ENCODE results near the gene NPDC1.

The NPDC1 gene

DNA sequence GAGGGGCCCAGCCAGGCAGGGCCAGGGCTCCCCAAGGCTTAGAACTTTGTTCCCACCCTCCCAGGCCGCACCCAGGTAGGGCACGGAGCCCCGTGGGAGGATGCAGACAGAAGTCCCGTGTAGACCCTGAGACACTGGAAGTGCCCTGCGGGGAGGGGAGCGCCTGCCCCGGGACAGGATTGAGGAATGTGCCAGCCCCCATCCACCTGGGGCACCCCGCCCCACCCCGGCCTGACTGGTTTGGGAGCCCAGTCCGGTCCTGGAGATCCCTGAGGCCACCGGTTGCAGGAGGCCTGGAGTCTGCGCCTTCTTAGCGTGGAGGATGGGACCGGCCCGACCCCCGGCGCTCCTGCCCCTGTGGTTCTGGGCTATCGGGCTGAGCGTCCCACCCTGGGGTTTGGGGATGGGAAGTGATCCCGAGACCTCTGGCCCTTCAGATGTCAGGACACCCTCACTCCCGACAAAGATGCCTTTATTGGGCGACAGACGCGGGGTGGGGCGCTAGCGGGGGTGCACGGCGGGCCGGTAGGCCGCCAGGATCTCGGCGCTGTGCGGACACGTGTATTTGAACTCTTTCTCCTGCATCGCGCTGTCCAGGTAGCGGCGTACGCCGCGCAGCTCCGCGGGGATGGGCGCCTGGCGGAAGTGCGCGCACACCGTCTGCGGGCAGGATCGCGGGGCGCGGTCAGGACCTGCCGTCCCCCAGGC lies 51.6 kb downstream of the NPDC1 start:
- no peak for DNase-seq (ENCODE audit: low read depth in 3 of 3)

DNA sequence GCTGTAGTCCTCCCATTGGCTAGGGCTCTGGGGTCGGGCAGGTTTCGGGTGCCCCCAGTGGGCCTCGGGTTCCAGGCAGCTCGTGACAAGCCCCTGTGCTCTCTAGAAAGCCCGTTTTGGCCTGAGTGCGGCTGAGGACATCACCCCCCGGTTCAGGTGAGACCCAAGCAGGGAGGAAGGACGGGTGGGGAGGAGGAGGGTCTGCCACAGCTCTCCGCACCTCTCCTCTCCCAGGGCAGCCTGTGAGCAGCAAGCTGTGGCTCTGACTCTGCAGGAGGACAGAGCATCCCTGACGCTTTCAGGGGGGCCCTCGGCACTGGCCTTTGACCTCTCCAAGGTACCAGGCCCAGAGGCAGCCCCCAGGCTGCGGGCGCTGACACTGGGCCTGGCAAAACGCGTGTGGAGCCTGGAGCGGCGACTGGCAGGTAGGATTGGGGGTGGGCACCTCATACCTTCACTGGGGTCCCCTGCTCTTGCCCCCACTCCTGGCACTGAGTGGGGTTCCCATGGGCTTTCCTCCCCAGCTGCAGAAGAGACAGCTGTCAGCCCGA lies 53.1 kb downstream of the NPDC1 start:
- DNase-seq (ENCODE audit: low read depth in 3 of 3) = no peak

DNA sequence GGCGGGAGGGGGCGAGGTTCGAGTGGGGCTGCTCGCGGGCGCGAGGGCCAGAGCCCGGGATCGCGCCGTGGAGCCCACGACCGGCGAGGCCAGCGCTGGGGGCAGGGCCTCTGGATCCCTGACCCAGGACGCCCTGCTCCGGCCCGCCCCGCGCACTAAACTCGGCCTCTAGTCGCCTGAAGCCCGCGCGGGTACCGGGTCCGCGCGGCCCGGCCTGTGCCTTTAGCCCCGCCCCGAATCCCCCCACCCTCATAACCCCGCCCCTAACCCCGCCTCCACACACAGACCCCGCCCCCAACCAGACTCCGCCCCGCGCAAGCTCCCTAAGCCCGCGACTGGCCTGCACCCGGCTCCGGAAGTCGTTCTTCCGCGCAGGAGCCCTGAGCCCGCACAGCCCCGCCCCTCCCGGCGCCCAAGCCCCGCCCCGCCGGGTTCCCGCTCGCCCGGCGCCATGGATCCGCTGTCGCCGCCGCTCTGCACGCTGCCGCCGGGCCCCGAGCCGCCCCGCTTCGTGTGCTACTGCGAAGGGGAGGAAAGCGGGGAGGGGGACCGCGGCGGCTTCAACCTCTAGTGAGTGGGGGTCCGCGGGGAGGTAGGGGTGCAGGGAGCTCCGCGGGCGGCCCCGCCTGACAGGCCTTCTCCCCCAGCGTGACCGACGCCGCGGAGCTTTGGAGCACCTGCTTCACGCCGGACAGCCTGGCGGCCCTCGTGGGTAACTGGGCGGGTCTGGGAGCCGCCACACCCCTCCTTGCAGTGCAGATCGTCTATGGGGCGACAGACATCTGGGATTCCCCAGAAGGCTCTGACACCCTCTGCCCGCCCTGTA lies 53.8 kb downstream of the NPDC1 start, which contains the start of gene PAXX:
TSS of gene PAXX (plus strand) at position 430 of the 826 bp plus-strand sequence. CDS start at position 452, 22 bp downstream.
- peak; percentile 88 to 97 (median 91) for DNase-seq (ENCODE audit: low read depth in 3 of 3)

DNA sequence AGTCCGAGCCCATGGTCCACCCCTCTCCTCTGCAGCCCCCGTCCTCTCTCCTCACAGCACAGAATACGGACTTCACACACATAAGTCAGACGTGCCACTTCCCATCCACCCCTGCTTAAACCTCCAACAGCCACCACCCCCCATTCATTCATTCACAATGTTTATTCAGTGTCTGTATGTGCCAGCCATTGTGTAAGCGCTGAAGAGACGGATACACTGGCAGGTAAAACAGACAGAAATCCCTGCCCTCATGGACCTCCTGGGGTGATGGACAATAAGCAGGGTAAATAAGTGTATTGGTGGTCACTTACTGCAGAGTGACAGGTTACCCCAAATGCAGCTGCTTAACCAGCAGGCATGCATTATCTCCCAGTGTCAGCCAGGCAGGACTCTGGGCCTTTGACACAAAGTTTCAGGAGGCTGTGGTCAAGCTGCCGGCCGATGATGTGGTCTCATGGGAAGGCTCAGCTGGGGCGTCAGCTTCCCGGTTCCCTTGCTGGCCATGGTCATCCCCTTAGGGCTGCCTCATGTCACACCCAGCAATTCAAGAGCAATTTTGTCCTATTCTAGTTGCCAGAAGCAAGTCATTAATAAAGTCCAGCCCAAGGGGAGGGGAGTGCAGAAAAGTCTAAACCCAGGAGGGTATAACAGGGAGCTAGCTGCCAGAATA lies 55.6 kb downstream of the NPDC1 start:
- DNase-seq (ENCODE audit: low read depth in 3 of 3) = no peak
